Measurements from ENCODE around the gene RND3.

DNA sequence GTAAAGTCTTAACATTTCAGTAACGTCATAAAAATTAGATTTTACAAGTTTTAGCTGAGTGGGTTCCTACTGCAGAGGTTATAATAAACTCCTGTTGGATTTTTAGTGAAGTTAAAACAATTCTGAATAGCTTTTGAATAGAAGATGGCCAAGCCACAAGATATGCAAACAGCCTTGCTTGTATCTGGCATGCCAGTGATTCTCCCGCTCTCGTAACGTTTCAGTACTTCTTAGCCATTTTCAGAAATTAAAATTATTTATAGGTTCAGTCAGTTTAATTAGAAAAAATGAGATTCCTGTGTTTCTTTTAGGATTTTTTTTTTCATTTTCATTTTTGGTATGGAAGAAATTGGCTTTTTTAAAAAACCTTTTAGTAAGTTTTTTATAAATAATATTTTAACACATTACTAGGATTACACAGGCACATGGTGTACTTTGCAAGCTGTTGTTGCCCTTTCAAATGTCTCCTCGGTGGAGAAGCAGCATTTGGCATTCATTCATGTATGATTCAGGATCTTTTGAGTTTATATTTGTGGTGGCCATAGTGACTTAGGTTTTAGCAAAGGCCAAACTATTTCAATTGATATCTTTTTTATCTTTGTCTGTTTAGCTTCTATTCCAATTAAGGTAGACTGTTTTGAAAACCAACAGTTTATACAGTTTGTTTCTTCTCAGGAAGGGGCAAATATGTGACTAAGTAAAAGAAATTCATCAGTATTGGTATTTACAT lies 30.6 kb upstream of the RND3 start:
- TF ChIP-seq, protein P1, sequence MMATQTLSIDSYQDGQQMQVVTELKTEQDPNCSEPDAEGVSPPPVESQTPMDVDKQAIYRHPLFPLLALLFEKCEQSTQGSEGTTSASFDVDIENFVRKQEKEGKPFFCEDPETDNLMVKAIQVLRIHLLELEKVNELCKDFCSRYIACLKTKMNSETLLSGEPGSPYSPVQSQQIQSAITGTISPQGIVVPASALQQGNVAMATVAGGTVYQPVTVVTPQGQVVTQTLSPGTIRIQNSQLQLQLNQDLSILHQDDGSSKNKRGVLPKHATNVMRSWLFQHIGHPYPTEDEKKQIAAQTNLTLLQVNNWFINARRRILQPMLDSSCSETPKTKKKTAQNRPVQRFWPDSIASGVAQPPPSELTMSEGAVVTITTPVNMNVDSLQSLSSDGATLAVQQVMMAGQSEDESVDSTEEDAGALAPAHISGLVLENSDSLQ (IDR thresholded peaks at IDR 0.05): no peak
- TF ChIP-seq, protein P2, sequence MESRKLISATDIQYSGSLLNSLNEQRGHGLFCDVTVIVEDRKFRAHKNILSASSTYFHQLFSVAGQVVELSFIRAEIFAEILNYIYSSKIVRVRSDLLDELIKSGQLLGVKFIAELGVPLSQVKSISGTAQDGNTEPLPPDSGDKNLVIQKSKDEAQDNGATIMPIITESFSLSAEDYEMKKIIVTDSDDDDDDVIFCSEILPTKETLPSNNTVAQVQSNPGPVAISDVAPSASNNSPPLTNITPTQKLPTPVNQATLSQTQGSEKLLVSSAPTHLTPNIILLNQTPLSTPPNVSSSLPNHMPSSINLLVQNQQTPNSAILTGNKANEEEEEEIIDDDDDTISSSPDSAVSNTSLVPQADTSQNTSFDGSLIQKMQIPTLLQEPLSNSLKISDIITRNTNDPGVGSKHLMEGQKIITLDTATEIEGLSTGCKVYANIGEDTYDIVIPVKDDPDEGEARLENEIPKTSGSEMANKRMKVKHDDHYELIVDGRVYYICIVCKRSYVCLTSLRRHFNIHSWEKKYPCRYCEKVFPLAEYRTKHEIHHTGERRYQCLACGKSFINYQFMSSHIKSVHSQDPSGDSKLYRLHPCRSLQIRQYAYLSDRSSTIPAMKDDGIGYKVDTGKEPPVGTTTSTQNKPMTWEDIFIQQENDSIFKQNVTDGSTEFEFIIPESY (CRISPR knock-in tag; IDR thresholded peaks at IDR 0.05): no peak
- TF ChIP-seq, protein P3, sequence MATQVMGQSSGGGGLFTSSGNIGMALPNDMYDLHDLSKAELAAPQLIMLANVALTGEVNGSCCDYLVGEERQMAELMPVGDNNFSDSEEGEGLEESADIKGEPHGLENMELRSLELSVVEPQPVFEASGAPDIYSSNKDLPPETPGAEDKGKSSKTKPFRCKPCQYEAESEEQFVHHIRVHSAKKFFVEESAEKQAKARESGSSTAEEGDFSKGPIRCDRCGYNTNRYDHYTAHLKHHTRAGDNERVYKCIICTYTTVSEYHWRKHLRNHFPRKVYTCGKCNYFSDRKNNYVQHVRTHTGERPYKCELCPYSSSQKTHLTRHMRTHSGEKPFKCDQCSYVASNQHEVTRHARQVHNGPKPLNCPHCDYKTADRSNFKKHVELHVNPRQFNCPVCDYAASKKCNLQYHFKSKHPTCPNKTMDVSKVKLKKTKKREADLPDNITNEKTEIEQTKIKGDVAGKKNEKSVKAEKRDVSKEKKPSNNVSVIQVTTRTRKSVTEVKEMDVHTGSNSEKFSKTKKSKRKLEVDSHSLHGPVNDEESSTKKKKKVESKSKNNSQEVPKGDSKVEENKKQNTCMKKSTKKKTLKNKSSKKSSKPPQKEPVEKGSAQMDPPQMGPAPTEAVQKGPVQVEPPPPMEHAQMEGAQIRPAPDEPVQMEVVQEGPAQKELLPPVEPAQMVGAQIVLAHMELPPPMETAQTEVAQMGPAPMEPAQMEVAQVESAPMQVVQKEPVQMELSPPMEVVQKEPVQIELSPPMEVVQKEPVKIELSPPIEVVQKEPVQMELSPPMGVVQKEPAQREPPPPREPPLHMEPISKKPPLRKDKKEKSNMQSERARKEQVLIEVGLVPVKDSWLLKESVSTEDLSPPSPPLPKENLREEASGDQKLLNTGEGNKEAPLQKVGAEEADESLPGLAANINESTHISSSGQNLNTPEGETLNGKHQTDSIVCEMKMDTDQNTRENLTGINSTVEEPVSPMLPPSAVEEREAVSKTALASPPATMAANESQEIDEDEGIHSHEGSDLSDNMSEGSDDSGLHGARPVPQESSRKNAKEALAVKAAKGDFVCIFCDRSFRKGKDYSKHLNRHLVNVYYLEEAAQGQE (IDR thresholded peaks at IDR 0.05; ENCODE audit: borderline replicate concordance): no peak
- TF ChIP-seq, protein P3 (CRISPR knock-in tag; IDR thresholded peaks at IDR 0.05; ENCODE audit: low read depth): no peak
- TF ChIP-seq SMARCE1 (IDR thresholded peaks at IDR 0.05) (no peak), CEBPB (tag; IDR thresholded peaks at IDR 0.05) (no peak), EZH2 (IDR thresholded peaks at IDR 0.05; ENCODE audit: borderline replicate concordance, low read depth, low read length) (no peak), NFE2L1 (tag; IDR thresholded peaks at IDR 0.05; ENCODE audit: borderline replicate concordance, low read depth) (no peak), TEAD2 (tag; IDR thresholded peaks at IDR 0.05) (no peak), ARNT (IDR thresholded peaks at IDR 0.05) (no peak), FOSL1 (tag; conservative IDR thresholded peaks at IDR 0.05) (no peak)
- TF ChIP-seq, protein P4, sequence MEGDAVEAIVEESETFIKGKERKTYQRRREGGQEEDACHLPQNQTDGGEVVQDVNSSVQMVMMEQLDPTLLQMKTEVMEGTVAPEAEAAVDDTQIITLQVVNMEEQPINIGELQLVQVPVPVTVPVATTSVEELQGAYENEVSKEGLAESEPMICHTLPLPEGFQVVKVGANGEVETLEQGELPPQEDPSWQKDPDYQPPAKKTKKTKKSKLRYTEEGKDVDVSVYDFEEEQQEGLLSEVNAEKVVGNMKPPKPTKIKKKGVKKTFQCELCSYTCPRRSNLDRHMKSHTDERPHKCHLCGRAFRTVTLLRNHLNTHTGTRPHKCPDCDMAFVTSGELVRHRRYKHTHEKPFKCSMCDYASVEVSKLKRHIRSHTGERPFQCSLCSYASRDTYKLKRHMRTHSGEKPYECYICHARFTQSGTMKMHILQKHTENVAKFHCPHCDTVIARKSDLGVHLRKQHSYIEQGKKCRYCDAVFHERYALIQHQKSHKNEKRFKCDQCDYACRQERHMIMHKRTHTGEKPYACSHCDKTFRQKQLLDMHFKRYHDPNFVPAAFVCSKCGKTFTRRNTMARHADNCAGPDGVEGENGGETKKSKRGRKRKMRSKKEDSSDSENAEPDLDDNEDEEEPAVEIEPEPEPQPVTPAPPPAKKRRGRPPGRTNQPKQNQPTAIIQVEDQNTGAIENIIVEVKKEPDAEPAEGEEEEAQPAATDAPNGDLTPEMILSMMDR (IDR thresholded peaks at IDR 0.05 in 2 of 3, conservative IDR thresholded peaks at IDR 0.05 in 1 of 3; ENCODE audit: insufficient read depth in 2 of 3, low read depth in 1 of 3, low read length in 3 of 3): no peak
